Measurements from ENCODE around the gene HYAL3. TPM values are rescaled to one million over a fixed set of nuclear protein-coding genes. Genes with fewer than 3 reads are reported as not detected.

HYAL3 gene
- total RNA-seq, 1 donor from 2014 or later: not detected

DNA sequence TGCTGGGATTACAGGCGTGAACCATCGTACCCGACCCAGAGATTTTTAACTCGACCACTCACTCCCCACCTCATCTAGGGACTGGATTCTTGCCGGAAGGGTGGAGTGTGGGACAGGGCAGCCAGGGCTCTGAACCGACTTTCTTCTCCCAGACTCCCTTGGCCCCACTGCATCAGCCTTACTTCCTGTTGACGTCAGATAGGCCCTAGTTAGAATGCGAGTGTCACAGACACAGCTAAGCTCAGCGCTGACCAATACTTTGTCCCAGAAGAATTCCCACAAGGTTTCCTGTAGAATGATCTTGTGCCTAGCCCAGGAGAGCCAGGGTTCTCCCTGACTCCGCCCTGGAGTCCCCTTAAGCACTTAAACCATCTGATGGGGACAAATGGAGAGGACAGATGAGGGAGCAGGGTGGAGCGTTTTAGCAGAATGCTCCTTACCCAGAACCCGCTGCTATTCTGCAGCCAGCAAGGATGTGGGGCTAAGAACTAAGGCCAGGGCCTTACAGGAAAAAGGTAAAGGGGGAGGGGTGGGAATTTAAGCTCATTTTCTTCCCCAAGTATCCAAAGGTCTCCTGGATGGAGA, 34.6 kb upstream of the HYAL3 start:
- intact Hi-C loops (cut with DNase I): no loop called here
- peak overlapping the region; percentile 99 for H3K27ac ChIP-seq
- H3K9me3 ChIP-seq: no peaks in the 10 kb centered on the region
- H3K36me3 ChIP-seq: peaks cover 28 to 33% of the 10 kb centered on the region in 2 donors
- H3K4me1 ChIP-seq: peaks cover 15 to 45% of the 10 kb centered on the region in 2 donors
- TF ChIP-seq, protein P1, sequence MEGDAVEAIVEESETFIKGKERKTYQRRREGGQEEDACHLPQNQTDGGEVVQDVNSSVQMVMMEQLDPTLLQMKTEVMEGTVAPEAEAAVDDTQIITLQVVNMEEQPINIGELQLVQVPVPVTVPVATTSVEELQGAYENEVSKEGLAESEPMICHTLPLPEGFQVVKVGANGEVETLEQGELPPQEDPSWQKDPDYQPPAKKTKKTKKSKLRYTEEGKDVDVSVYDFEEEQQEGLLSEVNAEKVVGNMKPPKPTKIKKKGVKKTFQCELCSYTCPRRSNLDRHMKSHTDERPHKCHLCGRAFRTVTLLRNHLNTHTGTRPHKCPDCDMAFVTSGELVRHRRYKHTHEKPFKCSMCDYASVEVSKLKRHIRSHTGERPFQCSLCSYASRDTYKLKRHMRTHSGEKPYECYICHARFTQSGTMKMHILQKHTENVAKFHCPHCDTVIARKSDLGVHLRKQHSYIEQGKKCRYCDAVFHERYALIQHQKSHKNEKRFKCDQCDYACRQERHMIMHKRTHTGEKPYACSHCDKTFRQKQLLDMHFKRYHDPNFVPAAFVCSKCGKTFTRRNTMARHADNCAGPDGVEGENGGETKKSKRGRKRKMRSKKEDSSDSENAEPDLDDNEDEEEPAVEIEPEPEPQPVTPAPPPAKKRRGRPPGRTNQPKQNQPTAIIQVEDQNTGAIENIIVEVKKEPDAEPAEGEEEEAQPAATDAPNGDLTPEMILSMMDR (IDR thresholded peaks at IDR 0.05): no peak
- no peaks in the 10 kb centered on the region for H3K27me3 ChIP-seq
- peak overlapping the region in 1 of 2 donors; percentile 15 for H3K4me3 ChIP-seq
- peak in 1 of 2 donors; percentile 85 for DNase-seq (ENCODE audit: low spot score in 2 of 2)

GRCh38 chr3:50331364-50331907, 32.2 kb upstream of the HYAL3 start:
- H3K36me3 ChIP-seq: peaks cover 28 to 33% of the 10 kb centered on the region in 2 donors
- no peak for DNase-seq (ENCODE audit: low spot score in 2 of 2)
- no peaks in the 10 kb centered on the region for H3K9me3 ChIP-seq
- no peak overlapping the region for H3K27ac ChIP-seq
- TF ChIP-seq, protein P1 (IDR thresholded peaks at IDR 0.05): no peak
- peaks cover 16 to 48% of the 10 kb centered on the region in 2 donors for H3K4me1 ChIP-seq
- no peak overlapping the region for H3K4me3 ChIP-seq
- no peaks in the 10 kb centered on the region for H3K27me3 ChIP-seq
- intact Hi-C loops (cut with DNase I): no loop called here

DNA sequence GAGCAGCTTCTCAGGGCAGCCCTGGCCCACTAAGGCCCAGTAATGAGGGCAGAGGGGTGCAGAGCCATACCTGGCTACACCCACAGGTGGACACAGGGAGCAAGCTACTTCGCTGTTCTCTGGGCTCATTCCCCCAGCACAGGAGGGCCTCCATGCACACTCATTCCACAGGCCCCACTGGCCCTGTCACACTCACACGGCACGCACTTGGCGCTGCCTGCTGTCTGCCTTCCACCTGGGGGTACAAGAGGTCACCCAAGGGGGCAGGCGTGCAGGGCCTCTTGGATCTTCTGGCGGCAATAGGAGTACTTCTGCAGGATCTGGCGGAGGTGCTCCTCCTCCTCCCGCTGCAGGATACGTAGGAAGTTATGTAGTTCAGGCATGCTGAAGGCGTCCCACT, 31.1 kb upstream of the HYAL3 start:
- Histone ChIP-seq H3K4me3 (no peak overlapping the region), H3K27ac (no peak overlapping the region), H3K9me3 (no peaks in the 10 kb centered on the region), H3K27me3 (no peaks in the 10 kb centered on the region), H3K4me1 (peaks cover 14 to 37% of the 10 kb centered on the region in 2 donors), H3K36me3 (peaks cover 28 to 43% of the 10 kb centered on the region in 2 donors)
- TF ChIP-seq, protein P1 (IDR thresholded peaks at IDR 0.05): no peak
- intact Hi-C loops (cut with DNase I): no loop called here
- DNase-seq (ENCODE audit: low spot score in 2 of 2): no peak

DNA sequence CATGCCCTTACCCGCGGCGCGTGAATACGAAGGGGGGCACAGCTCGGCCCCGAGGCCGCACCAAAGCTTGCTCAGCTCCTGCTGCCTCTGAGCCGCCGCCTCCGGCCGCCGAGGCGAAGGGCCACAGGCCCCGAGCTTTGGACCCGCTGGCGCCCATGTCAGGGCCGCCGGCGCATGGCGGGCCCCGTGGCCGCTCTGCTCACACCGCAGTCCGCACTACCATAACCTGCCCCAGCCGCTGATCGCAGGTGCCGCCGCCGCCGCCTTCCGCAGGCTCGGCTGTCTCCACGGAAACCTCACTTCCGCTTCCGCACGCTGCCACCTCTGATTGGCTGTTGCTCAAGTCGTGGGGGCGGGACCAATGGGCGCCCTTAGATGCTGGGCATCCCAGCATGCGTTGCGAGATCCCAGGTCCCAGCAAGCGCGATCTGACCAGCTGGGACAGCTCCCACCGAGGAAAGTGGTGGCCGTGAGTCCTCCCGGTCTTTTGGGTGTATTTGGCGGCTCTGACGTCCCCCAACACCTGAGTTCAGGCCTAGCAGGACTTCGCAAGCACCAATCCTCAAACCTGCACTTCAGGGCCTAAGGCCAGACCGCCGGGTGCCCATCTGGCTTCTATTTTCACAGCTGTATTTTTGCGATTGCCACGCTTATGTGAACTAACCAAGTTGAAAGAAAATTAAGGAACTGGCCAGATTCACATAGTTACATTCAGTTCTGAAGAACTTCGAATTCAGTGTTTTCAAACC, 28.9 kb upstream of the HYAL3 start, which contains the start of gene TUSC2:
TSS of gene TUSC2 (minus strand) at position 281 of the 749 bp plus-strand sequence. CDS start at position 157, 124 bp downstream.
- TF ChIP-seq, protein P1 (IDR thresholded peaks at IDR 0.05): no peak
- Histone ChIP-seq H3K36me3 (peaks cover 28 to 48% of the 10 kb centered on the region in 2 donors), H3K9me3 (no peaks in the 10 kb centered on the region), H3K4me1 (peaks cover 5 to 16% of the 10 kb centered on the region in 2 donors), H3K4me3 (peak within 1 kb of the TSS; percentile 81 to 95), H3K27ac (peak within 1 kb of the TSS; percentile 84 to 89), H3K27me3 (no peaks in the 10 kb centered on the region)
- intact Hi-C loops (cut with DNase I): loop anchor here (2.0 kb wide), 1 partner anchor 67 kb away; no protein-coding TSS in a partner anchor
- peak; percentile 90 to 99 for DNase-seq (ENCODE audit: low spot score in 2 of 2)

- Histone ChIP-seq H3K36me3 (peaks cover 28 to 44% of the 10 kb centered on the region in 2 donors), H3K4me1 (peaks cover 5 to 20% of the 10 kb centered on the region in 2 donors), H3K27ac (peak overlapping the region; percentile 84 to 89), H3K9me3 (no peaks in the 10 kb centered on the region), H3K27me3 (no peaks in the 10 kb centered on the region), H3K4me3 (peak overlapping the region; percentile 81 to 95)
- TF ChIP-seq, protein P1 (IDR thresholded peaks at IDR 0.05): no peak
- intact Hi-C loops (cut with DNase I): no loop called here
- no peak for DNase-seq (ENCODE audit: low spot score in 2 of 2)
Measured at GRCh38 chr3:50327129-50327528, 27.9 kb upstream of the HYAL3 start.
